ENCODE data around the gene SH3BP2. TPM values are rescaled to one million over a fixed set of nuclear protein-coding genes. Genes with fewer than 3 reads are reported as not detected.

The SH3BP2 gene
- total RNA-seq, 1 donor from 2014 or later: 79.0 TPM

DNA sequence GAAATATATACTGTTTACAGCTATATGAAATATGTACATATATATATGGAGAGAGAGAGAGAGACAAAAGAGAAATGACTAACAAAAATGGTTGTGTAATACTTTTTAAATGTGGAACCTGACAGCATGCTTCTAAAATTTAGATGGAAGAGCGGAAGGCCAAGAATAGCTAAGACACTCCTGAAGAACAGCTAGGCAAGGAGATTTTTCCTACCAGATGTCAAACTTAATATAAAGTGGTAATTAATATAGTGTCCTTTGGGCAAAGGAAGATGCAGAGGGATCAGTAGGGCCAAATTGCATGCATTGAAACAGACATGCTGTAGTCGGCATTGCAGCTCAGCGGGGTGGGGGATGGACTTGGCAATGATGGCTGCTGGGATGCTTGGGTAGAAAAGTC lies 96.0 kb downstream of the SH3BP2 start:
- Mint-ChIP-seq H3K4me3 (no peak overlapping the region), H3K4me1 (peaks cover 1% of the 10 kb centered on the region), H3K27ac (no peak overlapping the region), H3K9me3 (no peaks in the 10 kb centered on the region), H3K36me3 (peaks cover 40% of the 10 kb centered on the region), H3K27me3 (ENCODE audit: low read depth) (no peaks in the 10 kb centered on the region)
- TF ChIP-seq, protein P1, sequence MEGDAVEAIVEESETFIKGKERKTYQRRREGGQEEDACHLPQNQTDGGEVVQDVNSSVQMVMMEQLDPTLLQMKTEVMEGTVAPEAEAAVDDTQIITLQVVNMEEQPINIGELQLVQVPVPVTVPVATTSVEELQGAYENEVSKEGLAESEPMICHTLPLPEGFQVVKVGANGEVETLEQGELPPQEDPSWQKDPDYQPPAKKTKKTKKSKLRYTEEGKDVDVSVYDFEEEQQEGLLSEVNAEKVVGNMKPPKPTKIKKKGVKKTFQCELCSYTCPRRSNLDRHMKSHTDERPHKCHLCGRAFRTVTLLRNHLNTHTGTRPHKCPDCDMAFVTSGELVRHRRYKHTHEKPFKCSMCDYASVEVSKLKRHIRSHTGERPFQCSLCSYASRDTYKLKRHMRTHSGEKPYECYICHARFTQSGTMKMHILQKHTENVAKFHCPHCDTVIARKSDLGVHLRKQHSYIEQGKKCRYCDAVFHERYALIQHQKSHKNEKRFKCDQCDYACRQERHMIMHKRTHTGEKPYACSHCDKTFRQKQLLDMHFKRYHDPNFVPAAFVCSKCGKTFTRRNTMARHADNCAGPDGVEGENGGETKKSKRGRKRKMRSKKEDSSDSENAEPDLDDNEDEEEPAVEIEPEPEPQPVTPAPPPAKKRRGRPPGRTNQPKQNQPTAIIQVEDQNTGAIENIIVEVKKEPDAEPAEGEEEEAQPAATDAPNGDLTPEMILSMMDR (IDR thresholded peaks at IDR 0.05; ENCODE audit: unreplicated experiment): no peak
- DNase-seq (ENCODE audit: low spot score in 2 of 2, unreplicated experiment in 2 of 2): no peak

Other genes with a start within 250 kb of the SH3BP2 start
- gene TNIP2, start 36.7 kb upstream of the SH3BP2 start, total RNA-seq: 23.8 to 25.9 TPM (median 25.0 TPM) in 3 replicates
- 277 to 297 TPM (median 287 TPM) in 3 replicates for gene ADD1, start 50.8 kb downstream of the SH3BP2 start, total RNA-seq
- 27.3 to 30.5 TPM (median 28.5 TPM) in 3 replicates for gene NOP14, start 170.3 kb downstream of the SH3BP2 start, total RNA-seq
- 16.2 to 18.4 TPM (median 18.3 TPM) in 3 replicates for gene GRK4, start 170.5 kb downstream of the SH3BP2 start, total RNA-seq

Data from mesothelial cell of epicardium (in vitro differentiated cells).